Measurements from ENCODE around the gene AP3D1.

- TF ChIP-seq CTCF (conservative IDR thresholded peaks at IDR 0.05; ENCODE audit: low read length) (no peak), EZH2phosphoT487 (IDR thresholded peaks at IDR 0.05; ENCODE audit: borderline replicate concordance, low read depth, low read length) (no peak)
These were observed 43.2 kb upstream of the AP3D1 start for GRCh38 chr19:2194513-2195078.

All from OCI-LY7 (cell line).